GM12892 (cell line): Measurements from ENCODE around the gene KCTD3.

ENCODE experiments used
- DNase-seq: peaks from one replicate; pipeline ENCODE4 v3.0.0; 2011; ENCODE audit not compliant: insufficient read length
- FAIRE-seq: peaks from 2 replicates; lab custom pipeline; 2011; peaks lifted over from hg19 to GRCh38; lab: Jason Lieb, UNC
- POLR2A ChIP-seq: IDR thresholded peaks from 2 replicates; pipeline ENCODE4 v1.6.1; 2011; ENCODE audit warnings: low read depth, low read length, control low read depth
- POLR2AphosphoS5 ChIP-seq: IDR thresholded peaks from 2 replicates; pipeline ENCODE4 v1.6.1; 2011; ENCODE audit warnings: low read depth, low read length, control low read depth
- TAF1 ChIP-seq: IDR thresholded peaks from 2 replicates; pipeline ENCODE4 v1.6.1; 2011; ENCODE audit warnings: low read depth, mild to moderate bottlenecking, control low read depth, low read length, borderline replicate concordance

KCTD3 gene

GRCh38 chr1:215645861-215646260 lies 78.8 kb downstream of the KCTD3 start:
- FAIRE-seq (no peak), DNase-seq (no peak)
- TF ChIP-seq POLR2AphosphoS5 (no peak), POLR2A (no peak), TAF1 (no peak)

- no peak for FAIRE-seq
- no peak for DNase-seq
- TF ChIP-seq POLR2A, result no peak
- no peak for TF ChIP-seq TAF1
- no peak for TF ChIP-seq POLR2AphosphoS5
These were observed 80.6 kb downstream of the KCTD3 start for GRCh38 chr1:215647738-215648137.

GRCh38 chr1:215648957-215649356 lies 81.9 kb downstream of the KCTD3 start:
- DNase-seq (no peak), FAIRE-seq (no peak)
- TF ChIP-seq TAF1 (no peak), POLR2A (no peak), POLR2AphosphoS5 (no peak)

- TF ChIP-seq TAF1 (no peak), POLR2AphosphoS5 (no peak), POLR2A (no peak)
- FAIRE-seq (no peak), DNase-seq (no peak)
These were observed 83.5 kb downstream of the KCTD3 start for GRCh38 chr1:215650446-215651149.

GRCh38 chr1:215651867-215652266 lies 84.8 kb downstream of the KCTD3 start:
- no peak for TF ChIP-seq POLR2A
- TF ChIP-seq POLR2AphosphoS5, result no peak
- TF ChIP-seq TAF1, result no peak
- no peak for FAIRE-seq
- no peak for DNase-seq

GRCh38 chr1:215652371-215652770 lies 85.3 kb downstream of the KCTD3 start:
- no peak for FAIRE-seq
- DNase-seq, result no peak
- TF ChIP-seq POLR2A, result no peak

- DNase-seq (no peak), FAIRE-seq (no peak)
- TF ChIP-seq POLR2A (no peak), TAF1 (no peak), POLR2AphosphoS5 (no peak)
These were observed 89.9 kb downstream of the KCTD3 start for GRCh38 chr1:215657047-215657446.

GRCh38 chr1:215660259-215660658 lies 93.2 kb downstream of the KCTD3 start:
- DNase-seq, result no peak
- no peak for FAIRE-seq

GRCh38 chr1:215661033-215661432 lies 93.9 kb downstream of the KCTD3 start:
- no peak for DNase-seq
- TF ChIP-seq POLR2A (no peak), TAF1 (no peak)
- FAIRE-seq, result no peak

More at GRCh38 chr1:215660259-215660658, 93.2 kb downstream of the KCTD3 start:
- no peak for TF ChIP-seq POLR2AphosphoS5
- TF ChIP-seq TAF1, result no peak
- no peak for TF ChIP-seq POLR2A

GRCh38 chr1:215665215-215665614 lies 98.1 kb downstream of the KCTD3 start:
- DNase-seq, result no peak
- no peak for TF ChIP-seq TAF1
- TF ChIP-seq POLR2AphosphoS5, result no peak
- no peak for TF ChIP-seq POLR2A
- FAIRE-seq, result no peak

- DNase-seq (no peak), FAIRE-seq (no peak)
- TF ChIP-seq POLR2A (no peak), TAF1 (no peak), POLR2AphosphoS5 (no peak)
These were observed 100.7 kb downstream of the KCTD3 start for GRCh38 chr1:215667761-215668160.

- TF ChIP-seq TAF1 (no peak), POLR2A (no peak), POLR2AphosphoS5 (no peak)
- FAIRE-seq (no peak), DNase-seq (no peak)
These were observed 102.8 kb downstream of the KCTD3 start for GRCh38 chr1:215669806-215670491.
